HTR-8/SVneo (cell line): ENCODE data around the gene SPTLC2.

Experiments used
- DNase-seq: peaks from one replicate; pipeline ENCODE4 v3.0.0; 2011; ENCODE audit warnings: low spot score, mixed read lengths; ENCODE audit not compliant: insufficient read length
- FAIRE-seq: peaks from 2 replicates; lab custom pipeline; 2011; peaks lifted over from hg19 to GRCh38; lab: Jason Lieb, UNC

Gene SPTLC2

GRCh38 chr14:77516126-77516525 lies 100.3 kb downstream of the SPTLC2 start:
- DNase-seq, result no peak
- no peak for FAIRE-seq

- DNase-seq (no peak), FAIRE-seq (no peak)
Measured at GRCh38 chr14:77511486-77512162, 104.8 kb downstream of the SPTLC2 start.

GRCh38 chr14:77509366-77509765 lies 107.1 kb downstream of the SPTLC2 start:
- FAIRE-seq, result no peak
- no peak for DNase-seq

GRCh38 chr14:77508876-77509275 lies 107.6 kb downstream of the SPTLC2 start:
- DNase-seq (no peak), FAIRE-seq (no peak)

- no peak for DNase-seq
- no peak for FAIRE-seq
Measured at GRCh38 chr14:77508249-77508648, 108.2 kb downstream of the SPTLC2 start.

- FAIRE-seq (no peak), DNase-seq (no peak)
Measured at GRCh38 chr14:77507762-77508161, 108.7 kb downstream of the SPTLC2 start.

- FAIRE-seq (no peak), DNase-seq (no peak)
Measured at GRCh38 chr14:77505031-77505430, 111.4 kb downstream of the SPTLC2 start.

GRCh38 chr14:77503138-77503537 lies 113.3 kb downstream of the SPTLC2 start:
- no peak for FAIRE-seq
- DNase-seq, result no peak

GRCh38 chr14:77502109-77502782 lies 114.2 kb downstream of the SPTLC2 start:
- DNase-seq (no peak), FAIRE-seq (no peak)

- DNase-seq (no peak), FAIRE-seq (no peak)
Measured at GRCh38 chr14:77498984-77499527, 117.4 kb downstream of the SPTLC2 start.

GRCh38 chr14:77498120-77498979 lies 118.1 kb downstream of the SPTLC2 start, which contains the start of gene ISM2:
Gene ISM2, minus strand, starts transcription at chr14:77498816. Its CDS starts 23 bp downstream, at chr14:77498793.
- FAIRE-seq (peak; percentile 49), DNase-seq (peak; percentile 74)

GRCh38 chr14:77495334-77495733 lies 121.1 kb downstream of the SPTLC2 start:
- DNase-seq, result no peak
- FAIRE-seq, result no peak

GRCh38 chr14:77491056-77491455 lies 125.4 kb downstream of the SPTLC2 start:
- FAIRE-seq (no peak), DNase-seq (no peak)

- FAIRE-seq (no peak), DNase-seq (no peak)
Measured at GRCh38 chr14:77490347-77490986, 126.0 kb downstream of the SPTLC2 start.

GRCh38 chr14:77489041-77489440 lies 127.4 kb downstream of the SPTLC2 start:
- no peak for DNase-seq
- no peak for FAIRE-seq

GRCh38 chr14:77488558-77488957 lies 127.9 kb downstream of the SPTLC2 start:
- FAIRE-seq (no peak), DNase-seq (no peak)

GRCh38 chr14:77485901-77486678 lies 130.3 kb downstream of the SPTLC2 start:
- no peak for FAIRE-seq

GRCh38 chr14:77485256-77485655 lies 131.2 kb downstream of the SPTLC2 start:
- DNase-seq (no peak), FAIRE-seq (no peak)

More at GRCh38 chr14:77485901-77486678, 130.3 kb downstream of the SPTLC2 start:
- DNase-seq, result no peak

- FAIRE-seq (no peak), DNase-seq (no peak)
Measured at GRCh38 chr14:77482422-77482821, 134.0 kb downstream of the SPTLC2 start.
